H9 (cell line): Measurements from ENCODE around the gene MRGPRF. TPM values are rescaled to one million over a fixed set of nuclear protein-coding genes. Genes with fewer than 3 reads are reported as not detected.

Experiments used
- DNase-seq: peaks from one replicate; pipeline ENCODE4 v3.0.0-alpha.2; 2017
- H2AFZ ChIP-seq: one replicate; pipeline ENCODE4 v1.6.1; 2013; ENCODE audit warnings: mild to moderate bottlenecking, low read length, control low read depth, moderate library complexity
- H2AK5ac ChIP-seq: 2 replicates; pipeline ENCODE4 v1.6.1; 2013; ENCODE audit warnings: low read length, control low read depth, mixed read lengths; ENCODE audit not compliant: insufficient read length
- H2BK120ac ChIP-seq: one replicate; pipeline ENCODE4 v1.6.1; 2013; ENCODE audit warnings: low read depth, mild to moderate bottlenecking, low read length, control low read depth, inconsistent platforms; ENCODE audit not compliant: poor library complexity, severe bottlenecking
- H2BK12ac ChIP-seq: 2 replicates; pipeline ENCODE4 v1.6.1; 2013; ENCODE audit warnings: low read length, control low read depth, mixed read lengths, low read depth; ENCODE audit not compliant: insufficient read length
- H2BK15ac ChIP-seq: 2 replicates; pipeline ENCODE4 v1.6.1; 2013; ENCODE audit warnings: low read depth, low read length, control low read depth
- H2BK20ac ChIP-seq: one replicate; pipeline ENCODE4 v1.6.1; 2013; ENCODE audit warnings: low read depth, mild to moderate bottlenecking, low read length, control low read depth, inconsistent platforms; ENCODE audit not compliant: poor library complexity, severe bottlenecking
- H2BK5ac ChIP-seq: 2 replicates; pipeline ENCODE4 v1.6.1; 2013; ENCODE audit warnings: low read length, control low read depth, mixed read lengths; ENCODE audit not compliant: insufficient read length
- H3K14ac ChIP-seq: 2 replicates; pipeline ENCODE4 v1.6.1; 2013; ENCODE audit warnings: low read length, control low read depth; ENCODE audit not compliant: insufficient read depth
- H3K18ac ChIP-seq: 2 replicates; pipeline ENCODE4 v1.6.1; 2013; ENCODE audit warnings: low read depth, mild to moderate bottlenecking, mixed read lengths, low read length, control low read depth; ENCODE audit not compliant: insufficient read length
- H3K23ac ChIP-seq: 2 replicates; pipeline ENCODE4 v1.6.1; 2013; ENCODE audit warnings: low read length, control low read depth, mixed read lengths, low read depth; ENCODE audit not compliant: insufficient read length
- H3K23me2 ChIP-seq: 2 replicates; pipeline ENCODE4 v1.6.1; 2013; ENCODE audit warnings: low read depth, mild to moderate bottlenecking, mixed read lengths, low read length, control low read depth; ENCODE audit not compliant: insufficient read length, poor library complexity, severe bottlenecking
- H3K27ac ChIP-seq: 2 replicates; pipeline ENCODE4 v1.5.1; 2013; ENCODE audit warnings: low read length, control low read depth, mixed read lengths, low read depth; ENCODE audit not compliant: insufficient read length
- H3K27me3 ChIP-seq: 2 replicates; pipeline ENCODE4 v1.6.1; 2013; ENCODE audit warnings: low read length, control low read depth, inconsistent platforms; ENCODE audit not compliant: insufficient read depth
- H3K4ac ChIP-seq: 2 replicates; pipeline ENCODE4 v1.6.1; 2013; ENCODE audit warnings: low read depth, mild to moderate bottlenecking, control low read depth, inconsistent platforms, low read length, moderate library complexity
- H3K4me1 ChIP-seq: 2 replicates; pipeline ENCODE4 v1.6.1; 2013; ENCODE audit warnings: low read length, control low read depth, inconsistent platforms; ENCODE audit not compliant: insufficient read depth
- H3K4me2 ChIP-seq: 2 replicates; pipeline ENCODE4 v1.6.1; 2013; ENCODE audit warnings: low read length, control low read depth, mixed read lengths; ENCODE audit not compliant: insufficient read length, insufficient read depth
- H3K56ac ChIP-seq: 2 replicates; pipeline ENCODE4 v1.6.1; 2013; ENCODE audit warnings: low read depth, mild to moderate bottlenecking, mixed read lengths, low read length, control low read depth; ENCODE audit not compliant: insufficient read length
- H3K79me1 ChIP-seq: 2 replicates; pipeline ENCODE4 v1.6.1; 2013; ENCODE audit warnings: low read depth, mild to moderate bottlenecking, moderate library complexity, low read length, control low read depth, inconsistent platforms; ENCODE audit not compliant: insufficient read depth, poor library complexity, severe bottlenecking
- H3K79me2 ChIP-seq: 2 replicates; pipeline ENCODE4 v1.6.1; 2013; ENCODE audit warnings: low read length, control low read depth, inconsistent platforms; ENCODE audit not compliant: insufficient read depth
- H3K9ac ChIP-seq: 2 replicates; pipeline ENCODE4 v1.6.1; 2013; ENCODE audit warnings: low read length, control low read depth, mixed read lengths; ENCODE audit not compliant: insufficient read length; ENCODE audit errors: extremely low read depth
- H3K9me3 ChIP-seq: one replicate; pipeline ENCODE4 v1.6.1; 2013; ENCODE audit warnings: low read depth, low read length, inconsistent platforms; ENCODE audit not compliant: control insufficient read depth
- H3T11ph ChIP-seq: one replicate; pipeline ENCODE4 v1.6.1; 2013; ENCODE audit warnings: mild to moderate bottlenecking, low read length, control low read depth, inconsistent platforms
- H4K20me1 ChIP-seq: one replicate; pipeline ENCODE4 v1.6.1; 2013; ENCODE audit not compliant: control insufficient read depth, insufficient read length, insufficient read depth
- H4K5ac ChIP-seq: 2 replicates; pipeline ENCODE4 v1.6.1; 2013; ENCODE audit warnings: low read depth, mild to moderate bottlenecking, mixed read lengths, low read length, control low read depth; ENCODE audit not compliant: insufficient read length
- H4K8ac ChIP-seq: replicated peaks from 2 replicates; pipeline ENCODE4 v1.6.1; 2013; ENCODE audit warnings: low read length, control low read depth, mixed read lengths, low read depth; ENCODE audit not compliant: insufficient read length
- H4K91ac ChIP-seq: 2 replicates; pipeline ENCODE4 v1.6.1; 2013; ENCODE audit warnings: low read depth, mild to moderate bottlenecking, moderate library complexity, mixed read lengths, low read length, control low read depth; ENCODE audit not compliant: insufficient read length
- H3K27ac Mint-ChIP-seq, 3 experiments: 2 replicates in 2 of 3; 3 replicates in 1 of 3; pipeline ENCODE4 v1.8.0; 2020 to 2021; ENCODE audit warnings: mixed read lengths in 3 of 3, mild to moderate bottlenecking in 1 of 3, moderate library complexity in 1 of 3
- H3K27me3 Mint-ChIP-seq: 2 replicates; pipeline ENCODE4 v1.8.0; 2021; ENCODE audit warnings: low read depth, mild to moderate bottlenecking, moderate library complexity, mixed read lengths
- H3K36me3 Mint-ChIP-seq, 3 experiments: 2 replicates in 2 of 3; 3 replicates in 1 of 3; pipeline ENCODE4 v1.8.0; 2020 to 2021; ENCODE audit warnings: low read depth in 3 of 3, mixed read lengths in 3 of 3; ENCODE audit not compliant: insufficient read depth in 1 of 3
- H3K4me1 Mint-ChIP-seq, 2 experiments: 2 replicates each; pipeline ENCODE4 v1.8.0; 2020; ENCODE audit warnings: mixed read lengths in 2 of 2
- H3K4me3 Mint-ChIP-seq, 2 experiments: 2 replicates in 1 of 2; 3 replicates in 1 of 2; pipeline ENCODE4 v1.8.0; 2020 to 2021; ENCODE audit warnings: mild to moderate bottlenecking in 2 of 2, mixed read lengths in 2 of 2, moderate library complexity in 1 of 2
- H3K9me3 Mint-ChIP-seq, 2 experiments: 2 replicates in 1 of 2; 3 replicates in 1 of 2; pipeline ENCODE4 v1.8.0; 2020; ENCODE audit warnings: mild to moderate bottlenecking in 2 of 2, mixed read lengths in 2 of 2, moderate library complexity in 1 of 2
- WGBS: extraction: QIAGEN DNeasy Blood & Tissue Kit; methylation state at CpG from one replicate; pipeline ENCODE4 v1.1.7; 2013; ENCODE audit warnings: missing lambda C conversion rate, low lambda C conversion rate, mixed read lengths; ENCODE audit not compliant: insufficient read length; ENCODE audit errors: extremely low coverage; 5-methylcytosine and 5-hydroxymethylcytosine counted together
- total RNA-seq: library from RNA; stranded (reverse); gene quantifications from 2 replicates; pipeline ENCODE4 v1.2.1, GENCODE V29; 2021
- TF ChIP-seq, protein P1 (sequence below): fragments of 200-600 bp; sonication (generic); conservative IDR thresholded peaks from 3 replicates; pipeline ENCODE4 v1.8.0; 2021; ENCODE audit warnings: antibody characterized with exemption, mild to moderate bottlenecking

Gene MRGPRF
- total RNA-seq, 1 experiment from 2014 or later, result 4.0 TPM

DNA sequence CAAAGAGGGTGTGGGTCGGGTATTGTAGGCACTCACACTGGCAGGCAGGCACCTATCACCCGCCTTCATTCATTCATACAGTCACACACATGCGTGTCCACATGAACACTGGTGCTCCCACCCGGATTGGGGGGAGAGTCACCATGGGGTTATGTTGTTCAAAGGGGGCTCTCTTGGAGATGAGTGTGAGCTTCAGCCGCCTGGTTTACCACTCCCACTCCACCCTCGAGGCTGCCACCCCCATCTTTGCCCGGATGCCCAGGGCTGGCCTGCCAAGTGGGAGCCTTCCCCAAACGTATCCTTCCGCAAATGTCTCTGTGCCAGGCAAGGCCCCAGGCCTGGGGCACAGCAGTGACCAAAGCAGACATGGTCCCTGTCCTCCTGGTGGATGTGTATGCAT is 54.8 kb downstream of the MRGPRF start:
- Histone ChIP-seq H4K8ac (no peak overlapping the region), H2AK5ac (no peak overlapping the region), H2AFZ (no peak overlapping the region), H3K56ac (no peak overlapping the region), H3K27me3 (no peaks in the 10 kb centered on the region), H3K4me1 (no peaks in the 10 kb centered on the region; the same call in 1 of the 2 replicates), H3K79me2 (no peaks in the 10 kb centered on the region), H2BK120ac (no peak overlapping the region), H2BK15ac (no peak overlapping the region), H3K18ac (no peak overlapping the region), H3K27ac (no peak overlapping the region), H2BK5ac (no peak overlapping the region), H2BK12ac (no peak overlapping the region), H3K23ac (no peak overlapping the region), H4K5ac (no peak overlapping the region), H3K23me2 (no peaks in the 10 kb centered on the region), H3K9ac (no peak overlapping the region), H3K4ac (no peak overlapping the region), H2BK20ac (no peak overlapping the region), H4K91ac (no peak overlapping the region), H3K79me1 (no peaks in the 10 kb centered on the region), H3K4me2 (no peak overlapping the region), H3T11ph (no peak overlapping the region), H4K20me1 (no peaks in the 10 kb centered on the region), H3K14ac (no peak overlapping the region; the same call in 1 of the 2 replicates), H3K9me3 (no peaks in the 10 kb centered on the region)
- Mint-ChIP-seq H3K4me3 (no peak overlapping the region), H3K4me1 (peaks cover 4 to 15% of the 10 kb centered on the region in 2 experiments; a peak in 3 of 4 replicates), H3K9me3 (no peaks in the 10 kb centered on the region; a peak in 2 of 5 replicates), H3K27me3 (no peaks in the 10 kb centered on the region; the same call in 1 of the 2 replicates), H3K36me3 (no peaks in the 10 kb centered on the region), H3K27ac (no peak overlapping the region; a peak in 1 of 7 replicates)
- TF ChIP-seq, protein P1, sequence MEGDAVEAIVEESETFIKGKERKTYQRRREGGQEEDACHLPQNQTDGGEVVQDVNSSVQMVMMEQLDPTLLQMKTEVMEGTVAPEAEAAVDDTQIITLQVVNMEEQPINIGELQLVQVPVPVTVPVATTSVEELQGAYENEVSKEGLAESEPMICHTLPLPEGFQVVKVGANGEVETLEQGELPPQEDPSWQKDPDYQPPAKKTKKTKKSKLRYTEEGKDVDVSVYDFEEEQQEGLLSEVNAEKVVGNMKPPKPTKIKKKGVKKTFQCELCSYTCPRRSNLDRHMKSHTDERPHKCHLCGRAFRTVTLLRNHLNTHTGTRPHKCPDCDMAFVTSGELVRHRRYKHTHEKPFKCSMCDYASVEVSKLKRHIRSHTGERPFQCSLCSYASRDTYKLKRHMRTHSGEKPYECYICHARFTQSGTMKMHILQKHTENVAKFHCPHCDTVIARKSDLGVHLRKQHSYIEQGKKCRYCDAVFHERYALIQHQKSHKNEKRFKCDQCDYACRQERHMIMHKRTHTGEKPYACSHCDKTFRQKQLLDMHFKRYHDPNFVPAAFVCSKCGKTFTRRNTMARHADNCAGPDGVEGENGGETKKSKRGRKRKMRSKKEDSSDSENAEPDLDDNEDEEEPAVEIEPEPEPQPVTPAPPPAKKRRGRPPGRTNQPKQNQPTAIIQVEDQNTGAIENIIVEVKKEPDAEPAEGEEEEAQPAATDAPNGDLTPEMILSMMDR, result no peak
- no peak for DNase-seq
- WGBS, result no CpG with 5 or more reads among the region's 9 CpGs
